Coronary artery (tissue), 2 donors: ENCODE results near the gene NTMT1.

Experiments used
- DNase-seq: peaks from one replicate; pipeline ENCODE4 v3.0.0-alpha.2; 2017; ENCODE audit warnings: low spot score
- H3K27ac ChIP-seq, 2 donors: fragments of 200-600 bp; sonication (generic); one replicate each; pipeline ENCODE4 v1.5.1; 2016 to 2019
- H3K4me3 ChIP-seq: fragments of 200-600 bp; sonication (generic); 2 replicates; pipeline ENCODE4 v1.5.1; 2016; ENCODE audit warnings: mild to moderate bottlenecking, moderate library complexity
- CTCF ChIP-seq: fragments of 200-600 bp; sonication (generic); IDR thresholded peaks from one replicate; pipeline ENCODE4 v1.5.1; 2019; ENCODE audit warnings: antibody characterized with exemption

NTMT1 gene

GRCh38 chr9:129679537-129679936 lies 53.6 kb downstream of the NTMT1 start:
- no peak for TF ChIP-seq CTCF
- Histone ChIP-seq H3K4me3 (no peak overlapping the region), H3K27ac (no peak overlapping the region)
- DNase-seq: no peak

DNA sequence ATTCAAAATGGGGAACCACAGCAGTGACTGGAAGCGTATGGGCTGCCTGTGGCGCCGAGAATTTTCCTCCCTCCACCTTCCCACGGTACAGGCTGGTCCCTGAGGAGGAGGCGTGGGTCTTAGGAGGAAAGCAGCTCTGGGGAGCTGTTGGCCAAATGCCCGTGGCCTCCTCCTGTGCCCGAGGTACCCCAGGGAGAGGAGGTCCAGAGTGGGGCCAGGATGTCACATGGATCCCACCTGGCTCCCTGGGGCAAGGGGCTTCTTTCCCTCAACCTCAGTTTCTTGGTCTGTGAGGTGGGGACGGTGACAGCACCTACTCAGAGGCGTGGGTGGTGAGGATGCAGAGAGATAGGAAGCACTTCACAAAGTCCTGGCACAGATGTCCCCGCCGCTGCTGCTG lies 56.0 kb downstream of the NTMT1 start:
- Histone ChIP-seq H3K4me3 (no peak overlapping the region), H3K27ac (no peak overlapping the region)
- no peak for TF ChIP-seq CTCF
- no peak for DNase-seq

- no peak for TF ChIP-seq CTCF
- Histone ChIP-seq H3K27ac (no peak overlapping the region), H3K4me3 (no peak overlapping the region)
- no peak for DNase-seq
Measured at GRCh38 chr9:129682381-129682780, 56.4 kb downstream of the NTMT1 start.

GRCh38 chr9:129685220-129685932 lies 59.4 kb downstream of the NTMT1 start:
- Histone ChIP-seq H3K4me3 (no peak overlapping the region), H3K27ac (no peak overlapping the region)
- TF ChIP-seq CTCF: no peak
- no peak for DNase-seq
